Stimulated activated CD4-positive, alpha-beta T cell treated with anti-CD3 and anti-CD28 coated beads, TNF-alpha, amount 100 ng/mL, for 48 hours (primary cell): Measurements from ENCODE around the gene SMCO4.

ENCODE experiments used
- DNase-seq, 3 donors: peaks; one replicate each; pipeline ENCODE4 v3.0.0-alpha.2; 2020; ENCODE audit warnings: low read depth in 3 of 3

SMCO4 gene

DNA sequence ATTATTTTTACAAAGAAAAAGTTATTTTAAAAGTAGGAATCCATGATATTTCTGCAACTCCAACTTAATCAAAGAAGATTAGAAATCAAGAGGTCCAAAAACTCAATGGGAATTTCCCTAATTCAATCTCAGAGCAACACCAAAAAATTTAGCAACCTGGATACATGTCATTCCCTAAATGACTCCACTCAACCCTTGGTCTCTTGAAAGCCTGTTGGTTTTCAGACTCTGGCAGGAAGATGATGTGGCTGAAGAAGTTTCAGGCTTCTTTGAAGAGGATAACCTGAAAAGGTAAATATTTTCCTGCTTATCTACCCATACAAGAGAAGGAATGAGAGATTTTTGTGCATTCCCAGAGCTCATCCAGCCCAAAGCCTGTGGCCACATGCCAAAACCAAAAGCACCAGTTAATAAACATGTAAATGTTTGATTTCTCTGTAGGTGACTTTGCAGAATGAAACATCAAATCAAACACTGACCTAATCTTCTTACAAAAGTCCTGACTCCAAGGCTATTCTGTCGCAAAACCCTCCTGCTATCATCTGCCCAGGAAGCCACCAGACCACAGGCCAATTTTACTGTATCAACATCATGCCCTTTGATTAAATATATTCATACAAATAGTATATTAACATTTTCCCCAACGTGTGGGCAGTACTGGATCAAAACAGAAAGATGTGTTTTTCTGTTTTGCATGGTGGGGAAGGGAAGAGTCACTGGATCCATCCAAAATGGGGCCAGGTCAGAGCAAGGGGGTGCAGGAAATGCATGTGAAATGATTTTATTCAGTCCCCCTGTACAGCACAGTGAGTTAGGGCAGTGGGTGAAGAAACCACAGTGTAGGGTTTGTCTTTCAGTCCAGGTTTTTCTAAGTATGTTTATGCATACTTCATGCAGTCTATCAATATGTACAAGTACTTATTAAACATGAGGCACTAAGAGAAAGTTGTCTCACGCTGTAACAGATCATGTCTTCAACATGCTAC lies 38.8 kb downstream of the SMCO4 start:
- no peak for DNase-seq

DNA sequence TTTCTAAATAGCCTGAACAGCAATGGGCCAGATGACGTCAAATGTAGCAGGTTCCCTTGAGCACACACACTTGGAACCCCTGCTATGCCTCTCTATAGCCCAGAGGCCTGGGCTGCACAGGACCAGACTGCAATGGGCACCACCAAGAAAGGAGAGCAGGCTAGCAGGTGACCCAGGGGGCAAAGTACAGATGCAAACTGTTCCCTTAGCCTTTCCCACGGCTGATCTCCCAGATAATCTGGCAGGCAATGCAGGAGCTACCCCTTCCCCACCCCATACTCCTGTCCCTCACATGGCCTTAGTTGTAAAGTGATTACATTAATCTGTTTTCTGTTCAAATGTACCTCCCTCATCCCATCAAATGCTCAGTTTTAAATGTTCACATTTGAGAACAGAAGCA lies 41.3 kb downstream of the SMCO4 start:
- no peak for DNase-seq

GRCh38 chr11:93500759-93501158 lies 42.4 kb downstream of the SMCO4 start:
- DNase-seq, result no peak

- no peak for DNase-seq
Measured at GRCh38 chr11:93498641-93499040, 44.5 kb downstream of the SMCO4 start.

GRCh38 chr11:93498161-93498560 lies 45.0 kb downstream of the SMCO4 start:
- DNase-seq, result no peak

- no peak for DNase-seq
Measured at GRCh38 chr11:93497596-93497995, 45.6 kb downstream of the SMCO4 start.

- no peak for DNase-seq
Measured at GRCh38 chr11:93494357-93494756, 48.8 kb downstream of the SMCO4 start.

DNA sequence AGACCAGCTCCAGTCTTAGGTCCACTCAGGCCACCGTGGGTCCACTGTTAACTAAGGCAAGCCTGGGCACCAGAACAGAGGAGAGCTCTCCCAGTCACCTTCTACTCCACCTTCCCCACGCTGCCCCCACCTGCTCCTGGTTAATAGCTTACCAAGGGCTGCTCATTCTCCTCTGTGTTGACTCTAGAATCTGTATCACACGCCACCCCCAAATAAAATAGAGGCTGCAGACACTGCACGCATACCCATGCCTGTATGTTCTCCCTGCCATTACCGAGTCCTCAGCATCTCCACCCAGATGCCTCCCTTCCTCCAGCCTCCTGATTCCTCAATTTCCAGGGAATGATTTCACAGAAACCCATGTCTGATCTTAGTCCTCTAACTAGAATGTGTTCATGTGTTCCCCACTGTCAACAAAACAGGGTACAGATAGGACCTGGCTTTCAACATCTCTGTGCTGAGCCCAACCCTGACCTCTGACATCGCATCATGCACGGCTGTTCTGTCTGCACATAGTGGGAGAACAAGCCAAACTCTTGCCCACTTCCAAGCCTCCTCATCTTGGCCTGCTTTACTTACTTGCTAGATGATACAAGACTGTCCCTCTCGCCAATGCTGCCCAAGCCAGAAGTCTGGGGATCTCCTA lies 49.8 kb downstream of the SMCO4 start:
- no peak for DNase-seq

- DNase-seq, result no peak
Measured at GRCh38 chr11:93492464-93493251, 50.5 kb downstream of the SMCO4 start.

DNA sequence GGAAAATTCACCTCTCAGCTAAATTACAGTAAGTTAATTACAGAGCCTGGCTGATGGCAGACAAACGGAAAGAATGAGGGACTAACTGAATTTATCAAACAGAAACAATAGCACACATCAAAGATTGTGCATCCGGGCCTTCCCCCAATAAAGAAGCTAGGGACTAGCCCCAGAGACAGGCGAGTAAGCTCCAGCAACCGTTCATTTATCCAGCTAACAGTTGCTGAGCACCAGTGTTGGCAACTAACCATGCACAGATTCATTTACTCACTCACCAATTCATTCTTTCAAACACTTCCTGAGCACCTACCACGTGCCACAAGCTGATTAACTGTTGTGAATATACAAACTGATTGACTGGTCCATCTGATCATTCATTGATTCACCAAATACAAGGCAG lies 51.2 kb downstream of the SMCO4 start:
- no peak for DNase-seq

DNA sequence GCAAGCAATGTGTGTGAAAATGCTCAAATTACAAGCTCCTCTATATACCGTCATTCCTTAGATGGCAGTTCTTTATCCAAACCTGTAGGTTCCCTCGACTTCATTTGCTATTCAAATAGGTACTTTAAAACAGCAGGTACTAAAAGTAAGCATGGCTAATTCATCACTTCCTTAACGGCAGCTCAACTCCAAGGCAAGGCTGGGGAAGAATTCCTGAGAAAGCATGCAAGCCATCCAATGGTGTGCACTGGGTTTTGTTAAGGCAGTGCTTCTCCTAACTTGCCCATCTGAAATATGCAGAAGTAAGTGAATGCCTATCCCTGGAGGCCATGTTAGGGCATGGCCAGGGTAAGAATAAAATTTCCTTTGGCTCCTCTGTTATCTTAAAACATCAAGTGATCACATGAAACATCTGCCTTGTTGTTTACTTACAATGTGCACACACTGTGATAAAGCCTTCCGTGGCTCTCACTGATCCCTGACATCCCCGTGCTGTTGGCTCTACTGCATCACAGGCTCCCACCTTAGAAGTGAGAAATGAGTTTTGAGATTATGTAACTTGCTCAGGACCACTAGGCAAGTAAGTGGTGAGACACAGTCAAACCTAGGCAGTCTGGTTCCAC lies 52.1 kb downstream of the SMCO4 start:
- no peak for DNase-seq

DNA sequence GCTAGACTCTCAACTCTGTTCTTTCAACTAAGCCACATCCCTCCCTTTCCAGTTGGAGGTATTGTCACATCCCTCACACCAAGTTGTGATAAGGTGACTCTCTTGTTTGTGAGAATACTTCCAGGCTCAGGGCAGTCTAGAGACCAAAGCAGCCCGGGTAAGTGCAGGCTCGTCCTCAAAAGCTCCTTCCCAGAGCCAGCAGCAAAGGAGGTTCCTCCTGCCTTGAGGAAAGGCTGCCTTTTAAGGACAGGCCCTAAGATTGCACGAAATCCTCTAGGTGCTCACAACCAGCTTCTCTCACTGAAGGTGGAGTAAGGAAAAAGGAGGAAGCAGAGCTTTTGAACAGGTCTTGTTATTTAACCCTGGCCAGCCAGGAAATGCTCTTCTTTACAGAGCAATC lies 53.4 kb downstream of the SMCO4 start:
- DNase-seq, result no peak

DNA sequence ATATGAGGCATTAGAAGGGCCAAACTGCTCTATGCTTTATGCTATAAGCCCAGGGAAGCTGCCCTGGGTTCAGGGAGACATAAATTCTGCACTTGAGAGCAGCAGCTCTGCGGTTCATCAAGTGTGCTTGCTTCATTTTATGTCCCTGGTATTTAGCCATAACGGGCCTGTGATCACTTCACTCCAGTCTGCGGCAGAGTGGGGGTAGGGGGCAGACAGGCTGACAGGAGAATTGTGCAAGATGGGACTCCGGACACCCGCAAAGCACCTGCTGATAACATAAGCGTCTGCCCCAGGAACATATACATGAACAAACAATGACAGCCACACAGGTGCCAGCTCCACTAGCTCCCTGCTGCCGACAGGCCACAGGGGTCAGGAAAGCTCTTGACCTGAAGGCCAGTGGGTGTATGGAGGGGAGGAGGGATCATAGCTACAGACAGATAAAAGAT lies 56.1 kb downstream of the SMCO4 start:
- DNase-seq, result no peak

GRCh38 chr11:93485983-93486382 lies 57.2 kb downstream of the SMCO4 start:
- DNase-seq, result no peak

GRCh38 chr11:93484716-93485115 lies 58.5 kb downstream of the SMCO4 start:
- DNase-seq, result no peak

- no peak for DNase-seq
Measured at GRCh38 chr11:93482556-93482955, 60.6 kb downstream of the SMCO4 start.

GRCh38 chr11:93481696-93482095 lies 61.5 kb downstream of the SMCO4 start:
- no peak for DNase-seq

DNA sequence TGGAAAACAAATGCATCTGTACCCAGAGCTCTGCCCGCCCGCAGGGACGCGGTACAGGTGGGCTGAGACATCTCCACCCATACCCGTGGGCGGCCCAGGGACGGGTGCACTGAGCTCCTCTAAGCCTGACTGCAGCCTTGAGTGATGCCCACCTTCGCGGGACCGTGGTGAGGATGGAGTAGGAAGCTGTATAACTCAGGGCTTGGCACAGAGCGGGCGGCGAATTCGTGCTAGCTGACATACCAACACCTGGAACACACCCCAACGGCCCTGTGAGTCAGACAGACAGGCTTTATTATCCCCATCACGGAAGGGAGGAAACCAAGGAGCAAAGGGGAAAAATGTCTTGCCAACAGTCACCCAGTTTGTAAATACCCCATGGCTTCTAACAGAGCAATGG lies 61.9 kb downstream of the SMCO4 start:
- no peak for DNase-seq

DNA sequence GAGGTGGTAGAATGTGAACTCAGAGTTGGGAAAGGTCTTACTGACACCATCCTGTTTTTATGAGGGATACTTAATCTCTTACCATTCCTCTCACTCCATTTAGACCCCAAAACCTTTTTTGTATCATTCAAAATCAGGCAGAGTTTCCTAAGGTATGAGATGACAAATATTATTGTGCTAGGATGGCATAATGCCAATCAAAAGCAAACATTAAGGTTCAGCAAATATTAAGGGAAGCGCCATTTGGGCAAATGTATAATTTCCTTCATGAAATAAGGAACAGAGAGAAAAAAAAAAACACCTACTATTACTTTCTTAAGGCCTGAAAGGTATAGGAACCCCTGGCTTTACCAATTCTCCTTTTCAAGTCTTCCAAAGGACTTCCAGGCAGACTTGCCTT lies 62.4 kb downstream of the SMCO4 start:
- no peak for DNase-seq

DNA sequence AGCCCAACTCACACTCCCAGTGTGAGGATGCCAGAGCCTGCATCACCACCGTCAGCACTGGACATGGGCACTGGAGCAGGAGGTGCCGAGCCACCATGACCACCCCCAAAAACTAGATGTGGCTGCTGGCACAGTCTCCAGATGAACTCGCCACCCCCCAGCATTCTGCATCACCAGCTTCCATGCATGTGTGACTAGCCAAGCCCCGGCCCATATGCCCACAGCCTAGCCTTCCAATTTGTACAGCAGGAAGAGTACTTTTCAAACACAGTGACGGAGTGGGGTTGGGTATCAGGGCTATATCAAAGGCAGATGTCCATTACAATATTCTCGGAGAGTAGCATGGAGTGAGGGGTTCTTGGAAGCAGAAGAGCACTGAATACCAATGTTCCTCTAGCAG lies 62.9 kb downstream of the SMCO4 start:
- DNase-seq, result no peak

DNA sequence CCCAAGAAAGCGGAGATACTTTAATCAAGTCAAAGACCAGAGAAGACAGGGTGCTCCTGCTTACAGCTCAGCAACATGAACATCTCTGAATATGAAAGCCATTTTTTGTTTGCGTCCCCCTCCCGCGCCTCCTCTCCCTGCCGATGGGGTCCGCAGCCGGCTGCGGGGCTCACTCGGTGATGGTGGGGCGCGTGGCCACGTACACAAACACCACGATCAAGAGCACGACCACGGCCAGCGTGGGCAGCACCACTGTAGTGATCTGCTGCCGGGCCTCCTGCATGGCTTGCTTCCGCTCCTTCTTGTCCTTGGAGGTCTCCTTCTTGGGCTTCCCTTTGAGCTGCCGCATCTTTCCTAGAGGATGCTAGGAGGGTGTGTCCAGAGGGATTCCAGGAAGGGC lies 64.3 kb downstream of the SMCO4 start:
- no peak for DNase-seq

- no peak for DNase-seq
Measured at GRCh38 chr11:93477684-93478234, 65.4 kb downstream of the SMCO4 start.
